Measurements from ENCODE around the gene MRPL48.

- TF ChIP-seq YY1 (IDR thresholded peaks at IDR 0.05; ENCODE audit: low read depth) (no peak), EP300 (IDR thresholded peaks at IDR 0.05; ENCODE audit: borderline replicate concordance in 1 of 2, low read depth in 1 of 2, low read length in 1 of 2) (no peak), TEAD4 (IDR thresholded peaks at IDR 0.05; ENCODE audit: borderline replicate concordance, insufficient read depth) (no peak)
- TF ChIP-seq, protein P1, sequence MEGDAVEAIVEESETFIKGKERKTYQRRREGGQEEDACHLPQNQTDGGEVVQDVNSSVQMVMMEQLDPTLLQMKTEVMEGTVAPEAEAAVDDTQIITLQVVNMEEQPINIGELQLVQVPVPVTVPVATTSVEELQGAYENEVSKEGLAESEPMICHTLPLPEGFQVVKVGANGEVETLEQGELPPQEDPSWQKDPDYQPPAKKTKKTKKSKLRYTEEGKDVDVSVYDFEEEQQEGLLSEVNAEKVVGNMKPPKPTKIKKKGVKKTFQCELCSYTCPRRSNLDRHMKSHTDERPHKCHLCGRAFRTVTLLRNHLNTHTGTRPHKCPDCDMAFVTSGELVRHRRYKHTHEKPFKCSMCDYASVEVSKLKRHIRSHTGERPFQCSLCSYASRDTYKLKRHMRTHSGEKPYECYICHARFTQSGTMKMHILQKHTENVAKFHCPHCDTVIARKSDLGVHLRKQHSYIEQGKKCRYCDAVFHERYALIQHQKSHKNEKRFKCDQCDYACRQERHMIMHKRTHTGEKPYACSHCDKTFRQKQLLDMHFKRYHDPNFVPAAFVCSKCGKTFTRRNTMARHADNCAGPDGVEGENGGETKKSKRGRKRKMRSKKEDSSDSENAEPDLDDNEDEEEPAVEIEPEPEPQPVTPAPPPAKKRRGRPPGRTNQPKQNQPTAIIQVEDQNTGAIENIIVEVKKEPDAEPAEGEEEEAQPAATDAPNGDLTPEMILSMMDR (IDR thresholded peaks at IDR 0.05): no peak
Observed at GRCh38 chr11:73859671-73860070, 72.0 kb downstream of the MRPL48 start.
